ENCODE results near the gene MBD3L2. TPM values are rescaled to one million over a fixed set of nuclear protein-coding genes. Genes with fewer than 3 reads are reported as not detected.
A peak's percentile ranks its signal among the peaks of the same experiment; 100 is the strongest.

The MBD3L2 gene
- total RNA-seq, 1 experiment from 2014 or later = not detected

DNA sequence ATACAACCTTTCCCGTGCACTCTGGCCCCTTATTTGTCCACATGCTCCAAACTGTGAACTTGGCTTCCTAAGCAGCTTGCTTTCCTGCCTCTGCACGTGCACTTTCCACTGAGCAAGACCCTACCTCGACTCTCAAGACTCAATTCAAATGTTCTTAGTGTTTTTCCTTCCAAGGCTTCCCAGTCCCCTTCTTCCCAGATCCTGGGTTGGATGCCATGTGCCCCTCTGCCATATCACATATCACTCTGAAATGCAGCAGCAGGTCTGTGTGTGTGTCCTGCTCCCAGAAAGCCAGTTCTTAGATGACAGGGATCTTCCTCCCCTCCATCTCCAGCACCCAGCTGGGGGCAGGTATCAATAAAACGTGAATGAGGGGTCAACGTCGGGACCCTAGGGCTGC is 23.4 kb downstream of the MBD3L2 start:
- CTCF ChIA-PET = no interaction called here
- BruUV-seq (replicated peaks) = no TSS peak
- Mint-ChIP-seq H3K36me3 (ENCODE audit: insufficient read depth, unreplicated experiment) (peaks cover 56% of the 10 kb centered on the region), H3K4me1 (ENCODE audit: low read depth, unreplicated experiment) (no peaks in the 10 kb centered on the region), H3K9me3 (ENCODE audit: low read depth, unreplicated experiment) (peaks cover 6% of the 10 kb centered on the region), H3K27me3 (ENCODE audit: unreplicated experiment) (no peaks in the 10 kb centered on the region), H3K27ac (ENCODE audit: unreplicated experiment) (peak overlapping the region; percentile 52), H3K4me3 (ENCODE audit: low read depth, unreplicated experiment) (no peak overlapping the region)
- DNase-seq = no peak
- TF ChIP-seq, protein P1, sequence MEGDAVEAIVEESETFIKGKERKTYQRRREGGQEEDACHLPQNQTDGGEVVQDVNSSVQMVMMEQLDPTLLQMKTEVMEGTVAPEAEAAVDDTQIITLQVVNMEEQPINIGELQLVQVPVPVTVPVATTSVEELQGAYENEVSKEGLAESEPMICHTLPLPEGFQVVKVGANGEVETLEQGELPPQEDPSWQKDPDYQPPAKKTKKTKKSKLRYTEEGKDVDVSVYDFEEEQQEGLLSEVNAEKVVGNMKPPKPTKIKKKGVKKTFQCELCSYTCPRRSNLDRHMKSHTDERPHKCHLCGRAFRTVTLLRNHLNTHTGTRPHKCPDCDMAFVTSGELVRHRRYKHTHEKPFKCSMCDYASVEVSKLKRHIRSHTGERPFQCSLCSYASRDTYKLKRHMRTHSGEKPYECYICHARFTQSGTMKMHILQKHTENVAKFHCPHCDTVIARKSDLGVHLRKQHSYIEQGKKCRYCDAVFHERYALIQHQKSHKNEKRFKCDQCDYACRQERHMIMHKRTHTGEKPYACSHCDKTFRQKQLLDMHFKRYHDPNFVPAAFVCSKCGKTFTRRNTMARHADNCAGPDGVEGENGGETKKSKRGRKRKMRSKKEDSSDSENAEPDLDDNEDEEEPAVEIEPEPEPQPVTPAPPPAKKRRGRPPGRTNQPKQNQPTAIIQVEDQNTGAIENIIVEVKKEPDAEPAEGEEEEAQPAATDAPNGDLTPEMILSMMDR (IDR thresholded peaks at IDR 0.05; ENCODE audit: unreplicated experiment) = no peak
- intact Hi-C loops (cut with micrococcal nuclease; ENCODE audit: unreplicated experiment) = no loop called here

DNA sequence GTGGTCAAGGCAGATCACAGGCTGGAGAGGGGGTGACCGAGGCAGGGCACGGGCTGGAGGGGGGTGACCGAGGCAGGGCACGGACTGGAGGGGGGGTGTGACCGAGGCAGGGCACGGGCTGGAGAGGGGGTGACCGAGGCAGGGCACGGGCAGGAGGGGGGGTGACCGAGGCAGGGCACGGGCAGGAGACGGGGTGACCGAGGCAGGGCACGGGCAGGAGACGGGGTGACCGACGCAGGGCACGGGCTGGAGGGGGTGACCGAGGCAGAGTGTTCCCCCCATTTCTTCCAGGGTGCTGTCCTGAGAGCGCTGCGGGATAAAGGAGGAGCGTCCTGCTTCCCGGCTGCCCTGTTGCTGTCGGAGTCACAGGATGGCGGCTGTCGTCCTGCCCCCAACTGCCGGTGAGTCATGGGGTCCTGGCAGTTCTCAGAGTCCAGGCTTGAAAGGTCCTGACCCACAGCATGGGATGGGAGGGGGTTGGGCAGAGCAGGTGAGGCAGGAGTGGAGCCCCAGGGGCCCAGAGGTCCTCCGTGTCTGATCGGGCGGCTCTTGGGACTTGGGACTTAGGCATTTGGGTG is 25.7 kb downstream of the MBD3L2 start:
- TF ChIP-seq, protein P1 (IDR thresholded peaks at IDR 0.05; ENCODE audit: unreplicated experiment) = no peak
- Mint-ChIP-seq H3K27me3 (ENCODE audit: unreplicated experiment) (no peaks in the 10 kb centered on the region), H3K27ac (ENCODE audit: unreplicated experiment) (no peak overlapping the region), H3K9me3 (ENCODE audit: low read depth, unreplicated experiment) (peaks cover 13% of the 10 kb centered on the region), H3K4me3 (ENCODE audit: low read depth, unreplicated experiment) (no peak overlapping the region), H3K36me3 (ENCODE audit: insufficient read depth, unreplicated experiment) (peaks cover 66% of the 10 kb centered on the region), H3K4me1 (ENCODE audit: low read depth, unreplicated experiment) (no peaks in the 10 kb centered on the region)
- intact Hi-C loops (cut with micrococcal nuclease; ENCODE audit: unreplicated experiment) = no loop called here
- no TSS peak for BruUV-seq (replicated peaks)
- CTCF ChIA-PET = no interaction called here
- no peak for DNase-seq

DNA sequence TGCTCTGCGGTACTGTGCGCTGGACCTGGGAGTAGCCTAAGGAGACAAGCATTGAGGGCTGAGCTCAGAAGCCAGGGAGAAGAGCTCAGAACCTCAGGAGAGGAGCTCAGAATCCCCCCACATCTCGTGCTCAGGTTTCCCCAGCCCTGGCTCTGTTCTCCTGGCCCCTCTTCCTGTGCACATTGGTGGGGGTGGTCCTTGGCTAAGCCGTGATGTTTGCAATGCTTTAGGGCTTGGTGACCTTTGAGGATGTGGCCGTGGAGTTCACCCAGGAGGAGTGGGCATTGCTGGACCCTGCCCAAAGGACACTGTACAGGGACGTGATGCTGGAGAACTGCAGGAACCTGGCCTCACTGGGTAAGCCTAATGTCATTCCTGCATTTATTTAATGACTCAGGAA is 27.0 kb downstream of the MBD3L2 start:
- no TSS peak for BruUV-seq (replicated peaks)
- TF ChIP-seq, protein P1 (IDR thresholded peaks at IDR 0.05; ENCODE audit: unreplicated experiment) = no peak
- Mint-ChIP-seq H3K9me3 (ENCODE audit: low read depth, unreplicated experiment) (peaks cover 13% of the 10 kb centered on the region), H3K27ac (ENCODE audit: unreplicated experiment) (no peak overlapping the region), H3K36me3 (ENCODE audit: insufficient read depth, unreplicated experiment) (peaks cover 69% of the 10 kb centered on the region), H3K27me3 (ENCODE audit: unreplicated experiment) (no peaks in the 10 kb centered on the region), H3K4me3 (ENCODE audit: low read depth, unreplicated experiment) (no peak overlapping the region), H3K4me1 (ENCODE audit: low read depth, unreplicated experiment) (no peaks in the 10 kb centered on the region)
- DNase-seq = no peak
- CTCF ChIA-PET = no interaction called here
- intact Hi-C loops (cut with micrococcal nuclease; ENCODE audit: unreplicated experiment) = no loop called here

DNA sequence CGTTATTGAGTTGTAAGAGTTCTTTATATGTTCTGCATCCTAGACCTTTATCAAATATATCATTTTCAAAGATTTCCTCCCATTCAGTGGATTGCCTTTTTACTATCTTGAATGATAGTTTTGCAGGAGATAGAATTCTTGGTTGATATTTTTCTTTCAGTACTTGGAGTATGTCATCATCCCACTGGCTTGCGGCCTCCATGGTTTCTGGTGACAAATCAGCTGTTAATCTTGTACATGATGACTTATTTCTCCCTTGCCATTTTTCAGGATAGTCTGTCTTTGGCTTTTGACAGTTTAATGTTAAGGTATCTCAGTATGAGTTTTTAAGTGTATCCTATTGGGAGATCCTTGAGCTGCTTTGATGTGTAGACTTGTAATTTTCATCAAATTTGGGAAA is 28.9 kb downstream of the MBD3L2 start:
- Mint-ChIP-seq H3K36me3 (ENCODE audit: insufficient read depth, unreplicated experiment) (peaks cover 72% of the 10 kb centered on the region), H3K4me3 (ENCODE audit: low read depth, unreplicated experiment) (no peak overlapping the region), H3K9me3 (ENCODE audit: low read depth, unreplicated experiment) (peaks cover 14% of the 10 kb centered on the region), H3K27ac (ENCODE audit: unreplicated experiment) (no peak overlapping the region), H3K4me1 (ENCODE audit: low read depth, unreplicated experiment) (no peaks in the 10 kb centered on the region), H3K27me3 (ENCODE audit: unreplicated experiment) (no peaks in the 10 kb centered on the region)
- intact Hi-C loops (cut with micrococcal nuclease; ENCODE audit: unreplicated experiment) = no loop called here
- CTCF ChIA-PET = no interaction called here
- TSS peak; percentile 4 for BruUV-seq (replicated peaks)
- no peak for DNase-seq
- TF ChIP-seq, protein P1 (IDR thresholded peaks at IDR 0.05; ENCODE audit: unreplicated experiment) = no peak
